T-helper 1 cell (primary cell): Measurements from ENCODE around the gene TIMD4.
A peak's percentile ranks its signal among the peaks of the same experiment; 100 is the strongest.
"Not testable (repeated sequence)": the region's sequence is repeated elsewhere in the genome, so short reads cannot be mapped to it uniquely, and the experiment has no call there.

Source experiments
- DNase-seq, 5 donors: peaks; one replicate each; pipeline ENCODE4 v3.0.0-alpha.2; 2012 to 2020
- total RNA-seq, 4 donors: gene quantifications; one replicate each; lab custom pipeline; 2026; lab: John Stamatoyannopoulos, UW

TIMD4 gene
- 1.8 to 3.5 (median 3.2) reads per million in 4 donors for total RNA-seq

DNA sequence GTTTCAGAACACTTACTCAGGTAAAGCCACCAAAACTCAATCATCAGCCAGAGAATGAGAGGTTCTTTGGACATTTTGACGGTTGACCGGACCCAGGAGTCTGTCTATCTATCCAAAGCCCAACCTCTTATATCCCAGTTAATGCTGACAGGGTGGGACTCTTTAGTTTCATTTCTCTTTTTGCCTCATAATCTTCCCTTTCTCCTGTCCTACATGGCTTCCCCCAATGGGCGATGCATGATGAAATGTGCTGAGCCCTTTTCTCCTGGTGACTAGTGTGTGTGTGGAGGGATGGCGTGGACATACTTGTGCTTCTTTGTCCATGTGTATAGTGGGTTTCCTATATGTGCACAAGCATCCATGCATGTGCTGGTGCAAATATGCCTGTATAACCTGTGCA, at the start of gene TIMD4:
Gene TIMD4 (minus strand): TSS at position 102 of the 400 bp plus-strand sequence. CDS start 28 bp downstream, at position 74.
- no peak for DNase-seq

- no peak for DNase-seq
Measured at GRCh38 chr5:157006262-157006661, 43.2 kb upstream of the TIMD4 start.

- peak in 1 of 5 donors; percentile 24 for DNase-seq
Measured at GRCh38 chr5:157004893-157005551, 42.0 kb upstream of the TIMD4 start.

- no peak for DNase-seq
Measured at GRCh38 chr5:156991714-156992113, 28.7 kb upstream of the TIMD4 start.

- DNase-seq, result no peak
Measured at GRCh38 chr5:156984064-156984463, 21.0 kb upstream of the TIMD4 start.

GRCh38 chr5:156981481-156981880, 18.5 kb upstream of the TIMD4 start:
- DNase-seq, result no peak

- DNase-seq, result no peak
Measured at GRCh38 chr5:156974328-156974727, 11.3 kb upstream of the TIMD4 start.

- DNase-seq, result no peak
Measured at GRCh38 chr5:156971848-156972525, 9.0 kb upstream of the TIMD4 start.

DNA sequence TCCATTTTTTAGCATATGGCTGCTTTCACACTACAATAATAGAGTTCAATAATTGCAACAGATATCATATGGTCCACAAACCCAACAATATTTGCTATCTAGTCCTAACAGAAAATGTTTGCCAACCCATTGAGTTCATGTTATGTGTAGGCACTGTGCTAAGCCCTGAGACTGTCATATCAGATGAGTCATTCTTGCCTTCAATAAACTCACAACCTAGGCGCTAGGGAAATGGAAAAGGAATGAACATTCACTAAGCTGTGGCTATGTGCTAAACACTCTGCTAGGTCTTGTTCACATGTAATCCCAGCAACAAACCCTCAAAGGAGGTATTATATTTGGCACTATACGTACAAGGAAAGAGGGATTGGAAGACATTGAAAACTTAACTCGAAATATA, 8.4 kb upstream of the TIMD4 start:
- no peak for DNase-seq

DNA sequence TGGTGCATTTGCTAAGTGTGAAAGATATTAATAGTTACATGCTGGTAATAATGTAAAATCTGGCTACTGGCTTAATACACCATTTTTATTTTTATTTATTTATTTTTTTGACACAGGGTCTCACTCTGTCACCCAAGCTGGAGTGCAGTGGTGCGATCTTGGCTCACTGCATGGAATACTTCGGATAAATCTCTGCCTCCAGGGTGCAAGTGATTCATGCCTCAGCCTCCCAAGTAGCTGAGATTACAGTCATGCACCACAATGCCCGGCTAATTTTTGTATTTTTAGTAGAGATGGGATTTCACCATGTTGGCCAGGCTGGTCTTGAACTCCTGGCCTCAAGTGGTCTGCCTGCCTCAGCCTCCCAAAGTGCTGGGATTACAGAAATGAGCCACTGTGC, 4.4 kb upstream of the TIMD4 start:
- DNase-seq, result not testable (repeated sequence)

DNA sequence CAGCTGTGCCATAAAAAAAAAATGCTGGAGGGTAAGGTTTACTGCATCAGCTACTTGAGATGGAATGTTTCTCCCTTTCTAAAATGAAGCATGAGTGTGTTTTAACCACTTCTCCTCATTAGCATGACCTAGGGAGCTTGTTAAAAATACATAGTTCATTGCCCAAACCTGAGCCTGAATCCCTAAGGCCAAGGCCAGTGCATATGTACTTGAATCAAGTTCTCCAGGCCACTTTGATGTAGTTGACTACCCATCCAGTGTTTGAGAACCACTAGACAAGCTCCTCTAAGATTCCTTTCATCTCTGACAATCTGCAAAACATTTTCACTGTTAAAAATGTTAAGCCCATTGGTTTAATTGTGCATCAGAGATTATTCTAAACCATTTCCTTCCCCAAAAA, 6.7 kb downstream of the TIMD4 start:
- no peak for DNase-seq

- peak in 1 of 5 donors; percentile 2 for DNase-seq
Measured at GRCh38 chr5:156951359-156951758, 11.7 kb downstream of the TIMD4 start.

GRCh38 chr5:156950716-156951115, 12.3 kb downstream of the TIMD4 start:
- no peak for DNase-seq

GRCh38 chr5:156949424-156949823, 13.6 kb downstream of the TIMD4 start:
- no peak for DNase-seq

- DNase-seq, result peak in 1 of 5 donors; percentile 56
Measured at GRCh38 chr5:156947925-156948324, 15.1 kb downstream of the TIMD4 start.

- DNase-seq, result peak in 1 of 5 donors; percentile 77
Measured at GRCh38 chr5:156942064-156942463, 21.0 kb downstream of the TIMD4 start.

DNA sequence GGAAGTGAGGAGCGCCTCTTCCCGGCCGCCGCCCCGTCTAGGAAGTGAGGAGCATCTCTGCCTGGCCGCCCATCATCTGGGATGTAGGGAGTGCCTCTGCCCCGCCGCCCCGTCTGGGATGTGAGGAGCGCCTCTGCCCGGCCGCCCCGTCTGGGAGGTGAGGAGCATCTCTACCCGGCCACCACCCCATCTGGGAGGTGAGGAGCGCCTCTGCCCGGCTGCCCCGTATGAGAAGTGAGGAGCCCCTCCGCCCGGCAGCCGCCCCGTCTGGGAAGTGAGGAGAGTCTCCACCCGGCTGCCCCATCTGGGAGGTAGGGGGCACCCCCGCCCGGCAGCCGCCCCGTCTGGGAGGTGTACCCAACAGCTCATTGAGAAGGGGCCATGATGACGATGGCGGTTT, 22.6 kb downstream of the TIMD4 start:
- not testable (repeated sequence) for DNase-seq

DNA sequence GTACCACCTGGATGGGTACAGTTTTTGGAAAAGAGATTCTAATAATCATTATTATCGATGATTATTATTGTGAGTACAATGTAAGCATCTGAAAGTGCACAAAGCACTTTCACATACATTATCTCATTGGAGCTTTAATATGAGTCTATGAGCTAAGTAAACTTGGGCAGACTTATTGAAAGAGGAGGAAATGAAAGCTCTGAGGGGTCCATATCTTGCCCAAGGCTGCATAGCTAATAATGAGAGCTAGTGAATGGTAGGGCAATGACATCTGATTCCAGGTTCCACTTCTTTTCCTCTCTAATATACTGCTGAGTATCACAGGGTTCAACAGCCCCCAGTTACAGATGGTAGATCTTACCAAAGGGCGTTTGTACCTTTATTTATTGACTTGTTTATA, 26.1 kb downstream of the TIMD4 start:
- no peak for DNase-seq

GRCh38 chr5:156934450-156935211, 28.4 kb downstream of the TIMD4 start:
- DNase-seq, result peak; percentile 9 to 81 (median 33)

DNA sequence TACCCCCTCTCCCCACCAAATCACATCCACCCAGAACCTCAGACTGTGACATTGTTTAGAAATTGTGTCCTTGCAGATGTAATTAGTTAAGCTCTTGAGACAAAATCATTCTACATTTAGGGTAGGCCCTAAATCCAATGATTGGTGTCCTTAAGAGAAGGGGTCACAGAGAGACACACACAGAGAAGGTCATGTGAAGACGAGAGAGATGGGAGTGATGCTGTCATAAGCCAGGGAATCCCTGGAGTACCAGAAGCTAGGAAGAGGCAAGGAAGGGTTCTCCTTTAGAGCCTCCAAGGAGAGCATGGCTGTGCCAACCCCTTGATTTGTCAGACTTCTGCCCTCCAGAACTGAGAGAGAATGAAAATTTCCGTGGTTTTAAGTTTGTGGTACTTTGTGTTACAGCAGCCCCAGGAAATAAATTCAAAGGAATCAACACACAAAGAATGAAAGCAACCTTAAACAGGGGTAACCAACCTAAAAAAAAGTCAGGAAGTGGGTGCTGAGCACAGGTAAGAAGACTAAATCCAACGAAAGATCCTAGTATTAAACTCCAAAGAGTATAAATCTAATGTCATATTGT, 33.6 kb downstream of the TIMD4 start:
- DNase-seq, result peak in 1 of 5 donors; percentile 59

DNA sequence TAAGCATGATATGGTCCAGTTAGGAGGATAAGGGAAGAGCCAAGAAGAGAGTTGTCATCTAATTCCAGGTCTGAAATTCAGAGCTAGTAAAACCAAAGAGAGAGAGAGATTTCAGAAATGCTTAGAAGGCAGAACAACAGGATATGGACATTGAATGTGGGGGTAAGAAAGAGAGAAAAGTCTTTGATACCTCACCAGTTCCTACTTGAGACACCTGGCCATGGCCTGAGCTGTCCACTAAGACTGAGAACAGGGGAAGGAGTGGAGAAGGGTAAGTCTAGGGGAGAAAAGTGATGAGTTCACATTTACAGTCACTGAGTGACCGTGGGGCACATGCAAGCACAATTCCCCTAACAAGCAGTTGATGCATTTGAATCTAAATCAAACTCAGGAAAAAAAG, 35.5 kb downstream of the TIMD4 start:
- no peak for DNase-seq

DNA sequence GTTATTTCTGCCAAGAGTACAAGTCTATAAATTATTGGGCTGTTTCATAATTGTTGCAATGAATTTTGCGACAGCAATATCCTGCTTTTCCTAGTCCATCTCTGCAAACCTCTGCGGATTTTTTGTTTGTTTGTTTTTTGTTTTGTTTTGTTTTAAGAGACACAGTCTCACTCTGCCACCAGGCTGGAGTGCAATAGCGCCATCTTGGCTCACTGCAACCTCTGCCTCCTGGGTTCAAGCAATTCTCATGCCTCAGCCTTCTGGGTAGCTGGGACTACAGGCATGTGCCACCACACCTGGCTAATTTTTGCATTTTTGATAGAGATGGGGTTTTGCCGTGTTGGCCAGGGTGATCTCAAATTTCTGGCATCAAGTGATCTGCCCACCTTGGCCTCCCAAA, 37.3 kb downstream of the TIMD4 start:
- DNase-seq, result not testable (repeated sequence)

DNA sequence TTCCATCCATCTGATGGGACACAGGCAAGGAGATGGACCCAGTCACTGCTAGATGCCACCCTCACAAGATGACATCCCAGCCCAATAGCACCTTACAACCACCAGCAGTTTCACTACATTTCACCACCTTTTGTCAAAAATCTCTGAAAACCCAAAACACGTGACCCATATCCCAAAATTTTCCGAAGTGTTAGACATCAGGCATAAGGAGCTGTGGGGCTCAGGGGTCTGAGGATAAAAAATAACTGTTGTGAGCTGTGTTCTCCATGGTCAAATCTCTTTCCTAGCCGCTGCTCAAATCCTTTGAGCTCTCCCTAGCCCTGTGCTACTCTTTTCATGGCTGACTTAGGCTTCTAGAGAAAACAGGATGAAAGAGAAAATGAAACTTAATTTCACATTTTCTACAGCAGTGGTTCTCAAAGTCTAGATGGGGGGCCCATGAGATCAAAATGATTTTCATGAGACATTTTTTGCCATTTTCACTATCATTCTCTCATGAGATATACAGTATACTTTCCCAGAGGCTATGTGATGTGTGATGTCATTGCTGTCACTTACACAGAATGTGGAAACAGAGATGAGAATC, 40.7 kb downstream of the TIMD4 start:
- peak in 1 of 5 donors; percentile 61 for DNase-seq
